Endothelial cell of umbilical vein (primary cell): ENCODE data around the gene APMAP. TPM values are rescaled to one million over a fixed set of nuclear protein-coding genes. Genes with fewer than 3 reads are reported as not detected.

Source experiments
- BruUV-seq: library from RNA; stranded (reverse); fragments of 400-500 nt; replicated peaks from 2 replicates; lab custom pipeline; 2021; lab: Mats Ljungman, UMichigan
- CTCF ChIA-PET: fragments of 300-600, 350-600 bp; sonication (Branson Sonifier 250); formaldehyde crosslinking; loops from one replicate; lab custom pipeline; 2021; ENCODE audit warnings: antibody characterized with exemption, inconsistent platforms; lab: Charles Lee
- POLR2A ChIA-PET: fragments of 300-600, 350-600 bp; sonication (Branson Sonifier 250); formaldehyde crosslinking; loops from one replicate; lab custom pipeline; 2021; ENCODE audit warnings: antibody characterized with exemption, inconsistent platforms; lab: Charles Lee
- DNase-seq: peaks from one replicate; pipeline ENCODE4 v3.0.0-alpha.2; 2011; ENCODE audit warnings: low read depth, low spot score
- FAIRE-seq: peaks from 2 replicates; lab custom pipeline; 2011; peaks lifted over from hg19 to GRCh38; lab: Jason Lieb, UNC
- H2AFZ ChIP-seq: 2 replicates; pipeline ENCODE4 v1.6.0; 2012; ENCODE audit warnings: low read depth, low read length, control low read depth, inconsistent platforms
- H3K27ac ChIP-seq: 2 replicates; pipeline ENCODE4 v1.5.1; 2011; ENCODE audit warnings: low read depth, mild to moderate bottlenecking, control low read depth, low read length, moderate library complexity; ENCODE audit not compliant: insufficient read depth
- H3K27me3 ChIP-seq, 2 experiments: 2 replicates each; pipeline versions ENCODE4 v1.6.0 to v1.6.1; 2011; ENCODE audit warnings: low read length in 2 of 2, mixed read lengths in 1 of 2; ENCODE audit not compliant: control insufficient read depth in 2 of 2, insufficient read depth in 2 of 2
- H3K36me3 ChIP-seq, 2 experiments: 2 replicates in 1 of 2; 3 replicates in 1 of 2; pipeline ENCODE4 v1.5.1; 2011; ENCODE audit warnings: low read length in 2 of 2, mild to moderate bottlenecking in 1 of 2, moderate library complexity in 1 of 2; ENCODE audit not compliant: control insufficient read depth in 2 of 2, insufficient read depth in 2 of 2; ENCODE audit errors: extremely low read depth in 1 of 2
- H3K4me1 ChIP-seq: 3 replicates; pipeline ENCODE4 v1.5.1; 2011; ENCODE audit warnings: mild to moderate bottlenecking, low read length; ENCODE audit not compliant: control insufficient read depth, insufficient read depth; ENCODE audit errors: extremely low read depth
- H3K4me2 ChIP-seq: 2 replicates; pipeline ENCODE4 v1.6.1; 2011; ENCODE audit warnings: low read length, control low read depth, mixed read lengths; ENCODE audit not compliant: insufficient read depth
- H3K4me3 ChIP-seq, 3 experiments: fragments of 200-600 bp in 1 of 3; sonication (generic), shearing (Covaris generic) in 1 of 3; replicated peaks in 1 of 3; 2 replicates each; pipeline ENCODE4 v1.5.1; 2011 to 2016; ENCODE audit warnings: control low read depth in 3 of 3, low read length in 3 of 3, mild to moderate bottlenecking in 2 of 3, inconsistent platforms in 1 of 3, low read depth in 1 of 3, moderate library complexity in 1 of 3; ENCODE audit not compliant: insufficient read depth in 1 of 3
- H3K79me2 ChIP-seq: 2 replicates; pipeline ENCODE4 v1.6.0; 2012; ENCODE audit warnings: low read length, inconsistent platforms; ENCODE audit not compliant: control insufficient read depth, insufficient read depth
- H3K9ac ChIP-seq: replicated peaks from 2 replicates; pipeline ENCODE3; 2011; ENCODE audit warnings: low read length, control low read depth; ENCODE audit not compliant: insufficient read depth; ENCODE audit errors: extremely low read depth
- H3K9me1 ChIP-seq: replicated peaks from 3 replicates; pipeline ENCODE4 v1.6.0; 2011; ENCODE audit warnings: mild to moderate bottlenecking, low read length; ENCODE audit not compliant: control insufficient read depth, insufficient read depth; ENCODE audit errors: extremely low read depth
- H3K9me3 ChIP-seq: replicated peaks from 2 replicates; pipeline ENCODE4 v1.5.1; 2012; ENCODE audit warnings: low read length, inconsistent platforms; ENCODE audit not compliant: control insufficient read depth, insufficient read depth
- H4K20me1 ChIP-seq: replicated peaks from 2 replicates; pipeline ENCODE3; 2011; ENCODE audit warnings: mild to moderate bottlenecking, low read length; ENCODE audit not compliant: control insufficient read depth, insufficient read depth; ENCODE audit errors: extremely low read depth
- CTCF ChIP-seq, 2 donors: IDR thresholded peaks; 1 replicate in 1 of 2; 2 replicates in 1 of 2; pipeline ENCODE4 v1.5.1; 2011; ENCODE audit warnings: low read length in 2 of 2, mild to moderate bottlenecking in 2 of 2, moderate library complexity in 2 of 2, control low read depth in 1 of 2, inconsistent platforms in 1 of 2, low read depth in 1 of 2; ENCODE audit not compliant: insufficient read depth in 1 of 2; ENCODE audit errors: extremely low read depth in 1 of 2
- MYC ChIP-seq: IDR thresholded peaks from one replicate; pipeline ENCODE4 v1.6.1; 2011; ENCODE audit warnings: mild to moderate bottlenecking, low read depth, low read length
- dilution Hi-C: fragments of 300-500 bp; cut with MboI; formaldehyde crosslinking; loops from one replicate; pipeline ENCODE4 v1.15.0; 2019; ENCODE audit warnings: low sequenced_read_pairs; ENCODE audit not compliant: extremely low pct_ligation_motif_present
- intact Hi-C: fragments of 100-400 bp; cut with micrococcal nuclease; formaldehyde crosslinking; loops from one replicate; pipeline ENCODE4 v1.10.0; 2022
- polyA plus RNA-seq, 4 experiments: library from polyadenylated mRNA; depleted of rRNA in 3 of 4; stranded (reverse) in 3 of 4; unstranded in 1 of 4; fragments of >200 nt; gene quantifications; 2 replicates each; pipeline versions ENCODE4 v1.2.1 to v1.2.3, GENCODE V29; 2011 to 2012; ENCODE audit warnings: missing spikeins in 1 of 4
- total RNA-seq: library from RNA; stranded (reverse); gene quantifications from 2 replicates; pipeline ENCODE4 v1.2.3, GENCODE V29; 2021

APMAP gene
- total and polyA plus RNA-seq, 2 donors (not counting 3 experiments of a cell fraction or from before 2014, with no cell fraction given) = 80.7 to 110 TPM

GRCh38 chr20:24917797-24918578 is 74.6 kb downstream of the APMAP start:
- dilution Hi-C loops = no loop called here

More at GRCh38 chr20:24917797-24918578, 74.6 kb downstream of the APMAP start:
- H3K36me3 ChIP-seq = no peaks in the 10 kb centered on the region
- H4K20me1 ChIP-seq = no peaks in the 10 kb centered on the region
- peak; percentile 80 to 88 for TF ChIP-seq CTCF (IDR thresholded peaks at IDR 0.05; ENCODE audit: extremely low read depth in 1 of 2, insufficient read depth in 1 of 2, low read depth in 1 of 2, low read length in 2 of 2)
- TF ChIP-seq MYC = no peak
- H3K27me3 ChIP-seq = no peaks in the 10 kb centered on the region
- POLR2A ChIA-PET = no interaction called here
- H3K4me2 ChIP-seq = no peak overlapping the region
- DNase-seq (peak; percentile 55), FAIRE-seq (peak; percentile 90)
- H3K79me2 ChIP-seq = no peaks in the 10 kb centered on the region
- H3K9me1 ChIP-seq = no peaks in the 10 kb centered on the region
- H3K9me3 ChIP-seq = no peaks in the 10 kb centered on the region
- BruUV-seq = no TSS peak
- H3K9ac ChIP-seq = no peak overlapping the region
- CTCF ChIA-PET = interaction anchor here (0.6 to 7.8 kb wide), 10 partner anchors 13 to 1250 kb away, joined by 3 to 120 read pairs (median 6); no protein-coding TSS in a partner anchor
- no peak overlapping the region for H3K4me3 ChIP-seq
- H3K4me1 ChIP-seq = no peaks in the 10 kb centered on the region
- peak overlapping the region; percentile 17 for H2AFZ ChIP-seq
- intact Hi-C loops = loop anchor here (1.0 to 5.0 kb wide), 5 partner anchors 758 to 1250 kb away; no protein-coding TSS in a partner anchor
- no peak overlapping the region for H3K27ac ChIP-seq
